ENCODE results near the gene MOGAT1. TPM values are rescaled to one million over a fixed set of nuclear protein-coding genes. Genes with fewer than 3 reads are reported as not detected.

The MOGAT1 gene
- total and polyA plus RNA-seq, 2 of the 13 experiments (the other 11 are each of a cell fraction or from before 2014, with no cell fraction given) = 0.98 to 4.3 TPM

- no peaks in the 10 kb centered on the region for H4K20me1 ChIP-seq (ENCODE audit: insufficient read depth, low read length)
- TF ChIP-seq FIP1L1 (IDR thresholded peaks at IDR 0.05; ENCODE audit: borderline replicate concordance, insufficient read depth, low read depth, low read length) (no peak), SP2 (CRISPR knock-in tag; IDR thresholded peaks at IDR 0.05) (no peak), ZNF280D (CRISPR knock-in tag; IDR thresholded peaks at IDR 0.05) (no peak), ZBTB3 (CRISPR knock-in tag; IDR thresholded peaks at IDR 0.05; ENCODE audit: borderline replicate concordance, low read depth) (no peak), ZBTB7B (CRISPR knock-in tag; IDR thresholded peaks at IDR 0.05) (no peak), HOXA9 (CRISPR knock-in tag; IDR thresholded peaks at IDR 0.05; ENCODE audit: borderline replicate concordance) (no peak), HDAC6 (IDR thresholded peaks at IDR 0.05; ENCODE audit: low read depth, low read length) (no peak), GABPA (IDR thresholded peaks at IDR 0.05; ENCODE audit: low read depth, low read length) (no peak), GABPA (CRISPR knock-in tag; IDR thresholded peaks at IDR 0.05; ENCODE audit: low read depth) (no peak), ZNF891 (CRISPR knock-in tag; IDR thresholded peaks at IDR 0.05) (no peak), NONO (IDR thresholded peaks at IDR 0.05) (no peak), NONO (CRISPR knock-in tag; conservative IDR thresholded peaks at IDR 0.05) (no peak), SRSF9 (IDR thresholded peaks at IDR 0.05; ENCODE audit: borderline replicate concordance, insufficient read depth, low read depth, low read length, poor library complexity, severe bottlenecking) (no peak), POLR2A (IDR thresholded peaks at IDR 0.05; ENCODE audit: insufficient read depth in 1 of 2, low read depth in 2 of 2, low read length in 2 of 2) (no peak), KLF11 (CRISPR knock-in tag; IDR thresholded peaks at IDR 0.05) (no peak), ZNF337 (CRISPR knock-in tag; IDR thresholded peaks at IDR 0.05; ENCODE audit: borderline replicate concordance, low read depth) (no peak), UBTF (CRISPR knock-in tag; IDR thresholded peaks at IDR 0.05) (no peak), MYNN (CRISPR knock-in tag; IDR thresholded peaks at IDR 0.05; ENCODE audit: low read depth) (no peak), BHLHE40 (IDR thresholded peaks at IDR 0.05; ENCODE audit: low read length) (no peak), HINFP (CRISPR knock-in tag; IDR thresholded peaks at IDR 0.05; ENCODE audit: low read depth) (no peak)
- DNase-seq (ENCODE audit: low spot score) (no peak), ATAC-seq (no peak), FAIRE-seq (no peak)
- CTCF ChIA-PET (ENCODE audit: low intra/inter-chr PET ratio, low total read pairs) = interaction anchor here (1.3 to 4.4 kb wide), 3 partner anchors 22 to 251 kb away, joined by 3 to 108 read pairs (median 106); no protein-coding TSS in a partner anchor
- TSS peak; percentile 25 for BruUV-seq (replicated peaks)
- H3K4me2 ChIP-seq (ENCODE audit: low read depth, low read length) = no peak overlapping the region
- POLR2A ChIA-PET = no interaction called here
- H3K27ac ChIP-seq (ENCODE audit: extremely low read length, insufficient read depth, low read length) = no peak overlapping the region
- H3K27me3 ChIP-seq (ENCODE audit: control insufficient read depth in 1 of 2, insufficient read depth in 2 of 2, low read length in 2 of 2) = no peaks in the 10 kb centered on the region
- H3K9me3 ChIP-seq (ENCODE audit: low read length) = no peaks in the 10 kb centered on the region
- no peak overlapping the region for H3K4me3 ChIP-seq (replicated peaks in 1 of 3; ENCODE audit: insufficient read depth in 1 of 3, low read depth in 2 of 3, low read length in 3 of 3)
- H3K4me1 ChIP-seq (ENCODE audit: insufficient read depth, low read length) = peaks cover 13% of the 10 kb centered on the region
- in situ Hi-C loops (cut with HindIII; ENCODE audit: extremely low pct_ligation_motif_present, low pct_unique_long_range_greater_than_20kb) = loop anchor here (25.0 kb wide), 1 partner anchor 398 kb away; no protein-coding TSS in a partner anchor
- H3K36me3 ChIP-seq (replicated peaks in 1 of 2; ENCODE audit: control insufficient read depth in 1 of 2, insufficient read depth in 2 of 2, low read length in 2 of 2) = no peaks in the 10 kb centered on the region; a peak in 1 of 5 replicates
- WGBS (ENCODE audit: low lambda C conversion rate) = 92% methylated on average over 2 of the region's 2 CpGs
- H3K79me2 ChIP-seq (ENCODE audit: insufficient read depth, low read length) = no peaks in the 10 kb centered on the region
- H3K9ac ChIP-seq (ENCODE audit: insufficient read depth, low read depth, low read length) = no peak overlapping the region
- intact Hi-C loops (cut with micrococcal nuclease; ENCODE audit: unreplicated experiment) = no loop called here
- no peak overlapping the region for H2AFZ ChIP-seq (ENCODE audit: low read length)
Measured at GRCh38 chr2:222689322-222689721, 17.9 kb downstream of the MOGAT1 start.

All from HepG2 (cell line).